ENCODE measurements around the gene EMX2.

DNA sequence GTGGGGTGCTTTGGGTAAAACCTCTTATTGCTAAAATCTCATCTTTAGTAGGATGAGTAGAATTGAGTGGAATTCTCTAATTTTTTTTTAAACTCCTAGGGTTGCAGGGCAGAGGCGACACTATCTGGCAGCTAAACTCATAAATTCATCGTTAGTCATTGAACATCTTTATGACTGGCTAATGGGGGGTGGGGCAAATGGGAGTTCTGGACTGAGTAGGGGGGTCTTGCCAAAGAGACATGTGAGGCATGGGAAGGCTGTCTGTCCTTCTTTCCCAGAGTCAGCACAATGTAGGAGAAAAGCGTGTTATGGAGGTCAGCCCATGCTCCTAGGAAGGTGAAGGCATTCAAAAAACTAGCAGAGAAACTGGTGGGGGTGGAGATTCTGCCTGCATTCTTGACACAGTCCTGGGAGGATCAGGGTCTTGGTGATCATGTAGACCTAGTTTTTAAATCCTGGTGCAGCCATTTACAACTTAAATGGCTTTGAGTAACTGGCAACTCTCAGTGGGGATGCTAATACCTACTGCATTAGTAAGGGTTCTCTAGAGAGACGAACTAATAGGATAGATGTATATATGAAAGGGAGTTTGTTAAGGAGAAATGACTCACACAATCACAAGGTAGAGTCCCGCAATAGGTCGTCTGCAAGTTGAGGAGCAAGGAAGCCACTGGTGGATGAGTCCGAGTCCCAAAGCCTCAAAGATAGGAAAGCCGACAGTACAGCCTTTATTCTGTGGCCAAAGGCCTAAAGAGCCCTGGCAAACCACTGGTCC lies 47.7 kb downstream of the EMX2 start:
- TF ChIP-seq MXI1 (conservative IDR thresholded peaks at IDR 0.05; ENCODE audit: poor library complexity, severe bottlenecking) (no peak), EP300 (conservative IDR thresholded peaks at IDR 0.05; ENCODE audit: poor library complexity, severe bottlenecking) (no peak)
